IPS-15b (cell line): ENCODE results near the gene ZC3H7A.
"Not testable (repeated sequence)": the region's sequence is repeated elsewhere in the genome, so short reads cannot be mapped to it uniquely, and the experiment has no call there.

Source experiments
- H3K27me3 ChIP-seq: one replicate; pipeline ENCODE4 v1.6.1; 2013; ENCODE audit warnings: low read length; ENCODE audit not compliant: control insufficient read depth, insufficient read depth
- H3K36me3 ChIP-seq: one replicate; pipeline ENCODE4 v1.6.1; 2013; ENCODE audit warnings: low read length; ENCODE audit not compliant: control insufficient read depth, insufficient read depth
- H3K4me1 ChIP-seq: one replicate; pipeline ENCODE4 v1.6.1; 2013; ENCODE audit warnings: mild to moderate bottlenecking, low read length; ENCODE audit not compliant: control insufficient read depth, insufficient read depth
- H3K4me3 ChIP-seq: one replicate; pipeline ENCODE4 v1.5.1; 2013; ENCODE audit warnings: low read depth, low read length
- H3K9ac ChIP-seq: one replicate; pipeline ENCODE4 v1.6.1; 2013; ENCODE audit warnings: low read depth, mild to moderate bottlenecking, low read length
- H3K9me3 ChIP-seq: one replicate; pipeline ENCODE4 v1.6.1; 2013; ENCODE audit warnings: mild to moderate bottlenecking, low read length; ENCODE audit not compliant: control insufficient read depth, insufficient read depth

Gene ZC3H7A

DNA sequence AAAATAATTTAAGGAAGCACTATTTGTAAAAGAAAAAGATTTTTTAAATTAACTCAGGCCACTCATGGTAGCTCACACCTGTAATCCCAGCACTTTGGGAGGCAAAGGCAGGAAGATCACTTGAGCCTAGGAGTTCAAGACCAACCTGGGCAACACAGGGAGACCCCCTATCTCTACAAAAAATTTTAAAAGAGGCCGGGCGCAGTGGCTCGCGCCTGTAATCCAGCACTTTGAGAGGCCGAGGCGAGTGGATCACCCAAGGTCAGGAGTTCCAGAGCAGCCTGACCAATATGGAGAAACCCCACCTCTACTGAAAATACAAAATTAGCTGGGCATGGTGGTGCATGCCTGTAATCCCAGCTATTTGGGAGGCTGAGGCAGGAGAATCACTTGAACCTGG lies 12.7 kb downstream of the ZC3H7A start:
- not testable (repeated sequence) for H3K36me3 ChIP-seq

GRCh38 chr16:11784038-11784369 lies 13.1 kb downstream of the ZC3H7A start:
- Histone ChIP-seq H3K36me3 (no peaks in the 10 kb centered on the region), H3K9me3 (no peaks in the 10 kb centered on the region), H3K4me3 (no peak overlapping the region), H3K27me3 (no peaks in the 10 kb centered on the region), H3K9ac (no peak overlapping the region), H3K4me1 (peaks cover 2% of the 10 kb centered on the region)

More for the DNA sequence above, 12.7 kb downstream of the ZC3H7A start:
- H3K4me3 ChIP-seq, H3K27me3 ChIP-seq, H3K9me3 ChIP-seq, H3K4me1 ChIP-seq, H3K9ac ChIP-seq: not testable (repeated sequence)

DNA sequence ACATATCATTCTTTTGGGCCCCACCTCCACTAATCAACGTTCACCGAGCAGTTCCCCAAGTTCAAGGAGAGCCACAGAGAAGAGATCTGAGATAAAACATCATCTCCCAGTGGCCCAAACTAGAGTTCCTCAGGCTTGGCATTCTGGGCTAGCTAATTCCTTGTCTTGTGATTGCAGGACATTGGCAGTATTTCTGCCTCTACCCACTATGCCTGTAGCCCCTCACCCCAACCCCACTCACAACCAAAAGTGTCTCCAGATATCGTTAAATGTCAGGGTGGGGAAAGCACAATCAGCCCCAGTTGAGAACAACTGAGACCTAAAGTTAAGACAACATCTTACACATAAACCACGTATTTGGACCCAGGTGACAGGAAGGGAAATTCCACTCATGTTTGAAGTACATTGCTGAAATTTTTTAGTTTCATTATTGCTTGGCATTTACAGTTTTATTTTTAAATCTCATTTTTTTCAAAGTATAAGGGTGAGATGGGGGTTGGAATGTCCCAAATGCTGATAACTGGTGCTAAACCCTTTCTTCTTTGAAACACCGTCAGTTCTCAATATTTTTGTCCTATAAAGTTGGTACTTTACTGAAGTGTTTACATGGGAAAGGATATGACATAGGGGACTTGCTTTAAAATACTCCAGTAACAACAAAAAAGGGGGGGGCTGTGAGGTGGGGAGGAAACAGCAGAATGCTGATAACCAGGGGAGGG lies 13.6 kb downstream of the ZC3H7A start:
- H3K36me3 ChIP-seq: no peaks in the 10 kb centered on the region

DNA sequence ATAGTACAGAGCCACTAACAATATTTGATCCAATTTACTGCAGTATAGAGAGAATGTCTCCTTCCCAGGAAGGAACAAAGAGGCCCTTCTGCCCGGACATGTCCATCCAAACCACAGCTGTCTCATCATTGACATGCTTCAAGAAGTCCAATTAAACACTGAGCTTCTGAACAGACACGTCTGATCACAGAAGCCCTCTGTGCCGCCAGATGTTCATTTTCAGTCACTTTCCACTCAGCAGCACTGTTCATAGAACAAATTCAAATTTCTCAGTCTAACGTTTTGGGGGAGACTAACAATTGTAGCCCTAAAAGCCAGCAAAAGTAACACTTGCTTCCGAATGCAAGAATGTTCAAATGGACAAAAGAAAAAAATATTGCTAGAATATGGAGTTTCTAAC lies 15.3 kb downstream of the ZC3H7A start:
- Histone ChIP-seq H3K4me3 (no peak overlapping the region), H3K36me3 (peaks cover 3% of the 10 kb centered on the region), H3K27me3 (no peaks in the 10 kb centered on the region), H3K9ac (no peak overlapping the region), H3K9me3 (no peaks in the 10 kb centered on the region), H3K4me1 (no peaks in the 10 kb centered on the region)

More for the DNA sequence above, 13.6 kb downstream of the ZC3H7A start:
- no peaks in the 10 kb centered on the region for H3K27me3 ChIP-seq
- no peak overlapping the region for H3K4me3 ChIP-seq
- H3K9ac ChIP-seq: no peak overlapping the region
- H3K9me3 ChIP-seq: no peaks in the 10 kb centered on the region
- peaks cover 2% of the 10 kb centered on the region for H3K4me1 ChIP-seq

DNA sequence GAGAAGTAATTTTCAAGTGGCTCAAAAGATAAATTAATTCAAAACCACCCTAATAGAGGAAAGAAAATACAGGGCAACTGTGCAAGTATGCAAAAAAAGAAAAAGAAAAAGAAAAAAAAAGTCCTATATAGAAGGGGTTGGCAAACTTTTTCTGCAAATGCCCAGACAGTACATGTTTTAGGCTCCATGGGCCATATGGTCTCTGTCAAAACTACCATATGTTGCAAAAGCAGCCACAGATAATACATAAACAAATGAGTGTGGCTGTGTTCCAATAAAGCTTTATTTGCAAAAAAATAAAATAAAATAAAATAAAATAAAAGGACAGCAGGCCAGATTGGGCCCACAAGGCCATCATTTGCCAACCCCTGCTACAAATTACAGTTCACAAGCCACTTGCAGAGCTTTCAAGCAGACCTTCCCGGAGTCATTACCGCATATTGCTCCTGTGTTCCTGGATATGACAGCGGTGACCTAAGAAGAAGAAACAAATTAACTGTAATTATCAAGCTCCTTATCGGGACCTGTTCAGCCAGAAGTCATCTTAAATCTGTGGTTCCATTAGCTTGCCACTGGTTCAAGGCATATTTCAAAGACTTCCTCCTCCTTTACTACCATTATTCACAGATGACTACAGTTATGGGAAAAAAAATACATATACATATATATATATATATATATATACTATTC lies 15.9 kb downstream of the ZC3H7A start:
- Histone ChIP-seq H3K9ac (no peak overlapping the region), H3K4me3 (no peak overlapping the region), H3K9me3 (no peaks in the 10 kb centered on the region), H3K36me3 (peaks cover 3% of the 10 kb centered on the region), H3K27me3 (no peaks in the 10 kb centered on the region), H3K4me1 (no peaks in the 10 kb centered on the region)

DNA sequence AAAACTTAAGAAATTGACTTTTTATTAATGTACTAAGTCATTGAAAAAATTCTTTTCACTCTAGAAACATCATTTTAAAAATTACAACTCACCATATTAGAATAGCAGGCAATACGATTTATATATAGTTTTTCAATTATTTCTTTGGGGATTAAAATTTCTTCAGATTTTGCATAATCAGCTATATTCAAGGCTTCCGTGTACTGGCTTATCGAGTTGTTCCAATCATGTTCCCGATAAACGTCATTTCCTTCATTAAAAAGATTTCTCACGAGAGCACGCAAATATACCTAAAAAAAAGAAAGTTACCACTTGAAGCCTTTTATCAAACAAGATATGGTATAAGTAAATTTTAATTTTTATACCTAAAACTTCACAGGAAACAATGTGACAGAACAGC lies 18.0 kb downstream of the ZC3H7A start:
- Histone ChIP-seq H3K4me1 (no peaks in the 10 kb centered on the region), H3K27me3 (no peaks in the 10 kb centered on the region), H3K4me3 (no peak overlapping the region), H3K9me3 (no peaks in the 10 kb centered on the region), H3K36me3 (peaks cover 8% of the 10 kb centered on the region), H3K9ac (no peak overlapping the region)

DNA sequence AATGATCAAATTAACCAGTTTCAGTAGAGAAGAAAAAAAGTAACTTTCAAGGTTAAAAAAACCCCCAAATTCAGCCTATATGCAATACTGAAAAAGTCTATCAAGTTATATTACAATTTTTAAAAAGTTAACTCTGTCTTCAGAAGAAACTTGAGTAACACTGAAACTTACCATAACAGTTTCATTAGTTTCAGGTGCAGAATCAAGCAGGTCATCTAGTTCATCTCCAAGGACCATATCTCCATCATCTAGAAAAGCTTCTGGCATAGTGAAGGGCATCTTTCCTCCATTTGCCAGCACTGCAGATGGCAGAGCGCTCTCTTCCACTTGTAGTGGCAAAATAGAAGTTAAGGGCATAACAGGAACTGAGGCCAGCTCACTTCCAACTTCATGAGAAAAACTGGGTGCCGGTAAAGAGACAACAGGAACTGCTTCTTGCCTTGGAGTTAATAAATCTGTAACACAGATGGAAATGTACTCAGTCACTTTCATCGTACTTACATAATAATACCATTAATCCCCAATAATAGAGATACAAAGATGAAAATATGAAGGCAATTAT lies 22.9 kb downstream of the ZC3H7A start:
- H3K4me3 ChIP-seq: no peak overlapping the region
- H3K9me3 ChIP-seq: no peaks in the 10 kb centered on the region
- H3K36me3 ChIP-seq: peaks cover 19% of the 10 kb centered on the region
- H3K4me1 ChIP-seq: no peaks in the 10 kb centered on the region
- no peaks in the 10 kb centered on the region for H3K27me3 ChIP-seq
- no peak overlapping the region for H3K9ac ChIP-seq

DNA sequence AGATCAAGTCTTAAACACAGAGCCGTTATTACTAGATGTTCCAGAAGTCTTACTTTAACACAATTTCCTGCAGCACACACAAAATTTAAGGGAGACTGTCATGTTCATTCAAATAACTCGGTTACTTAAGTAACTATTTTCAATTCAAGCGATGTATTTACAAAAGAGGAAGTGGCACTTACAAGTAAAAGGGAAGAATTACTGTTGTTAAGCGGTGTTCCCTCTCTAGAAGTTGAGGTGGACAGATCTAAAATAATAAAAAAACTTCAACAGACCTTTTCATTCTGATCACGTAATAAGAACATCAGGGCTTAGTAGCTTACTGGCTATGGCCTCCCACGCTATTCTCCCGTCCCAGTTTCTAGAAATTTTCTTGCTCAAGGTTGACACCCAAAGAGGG lies 28.2 kb downstream of the ZC3H7A start:
- Histone ChIP-seq H3K4me1 (no peaks in the 10 kb centered on the region), H3K9me3 (no peaks in the 10 kb centered on the region), H3K36me3 (peaks cover 17% of the 10 kb centered on the region), H3K27me3 (no peaks in the 10 kb centered on the region), H3K9ac (no peak overlapping the region), H3K4me3 (no peak overlapping the region)

DNA sequence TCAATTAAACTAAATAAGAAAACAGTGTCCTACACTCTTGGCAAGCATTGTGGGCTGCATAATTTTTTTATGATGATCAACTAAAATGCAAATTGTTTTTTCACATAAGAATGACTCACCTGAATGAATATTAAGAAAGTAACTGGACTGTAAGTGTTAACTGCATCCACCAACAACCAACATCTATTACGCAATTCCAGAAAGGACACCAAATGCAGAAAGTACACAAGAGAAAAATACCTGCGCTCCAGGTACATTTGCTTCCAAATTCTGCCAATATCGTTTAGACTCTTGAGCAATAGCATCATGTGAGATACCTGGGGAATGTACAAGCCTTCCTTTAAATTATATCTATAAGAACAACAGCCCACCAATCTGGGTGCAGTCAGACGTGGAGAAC lies 34.6 kb downstream of the ZC3H7A start:
- Histone ChIP-seq H3K9ac (no peak overlapping the region), H3K4me1 (no peaks in the 10 kb centered on the region), H3K9me3 (no peaks in the 10 kb centered on the region), H3K27me3 (no peaks in the 10 kb centered on the region), H3K4me3 (no peak overlapping the region), H3K36me3 (peaks cover 13% of the 10 kb centered on the region)

DNA sequence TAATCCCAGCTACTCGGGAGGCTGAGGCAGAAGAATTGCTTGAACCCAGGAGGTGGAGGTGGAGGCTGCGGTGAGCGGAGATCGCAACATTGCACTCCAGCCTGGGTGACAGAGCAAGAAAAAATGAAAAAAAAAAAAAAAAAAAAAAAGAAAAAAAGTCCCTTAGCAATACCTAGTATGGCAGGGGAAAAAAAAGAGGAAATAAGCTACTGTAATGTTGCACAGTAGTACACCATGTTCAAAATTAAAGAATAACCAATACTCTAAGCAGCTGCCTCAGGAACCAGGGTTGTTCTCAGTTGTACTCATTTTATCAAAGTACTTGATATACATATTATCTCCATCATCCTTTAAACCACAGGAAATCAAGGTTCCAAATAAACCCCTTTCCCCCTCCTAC lies 37.1 kb downstream of the ZC3H7A start:
- Histone ChIP-seq H3K27me3 (no peaks in the 10 kb centered on the region), H3K4me3 (no peak overlapping the region), H3K9me3 (no peaks in the 10 kb centered on the region), H3K4me1 (no peaks in the 10 kb centered on the region), H3K9ac (no peak overlapping the region), H3K36me3 (peaks cover 18% of the 10 kb centered on the region)

DNA sequence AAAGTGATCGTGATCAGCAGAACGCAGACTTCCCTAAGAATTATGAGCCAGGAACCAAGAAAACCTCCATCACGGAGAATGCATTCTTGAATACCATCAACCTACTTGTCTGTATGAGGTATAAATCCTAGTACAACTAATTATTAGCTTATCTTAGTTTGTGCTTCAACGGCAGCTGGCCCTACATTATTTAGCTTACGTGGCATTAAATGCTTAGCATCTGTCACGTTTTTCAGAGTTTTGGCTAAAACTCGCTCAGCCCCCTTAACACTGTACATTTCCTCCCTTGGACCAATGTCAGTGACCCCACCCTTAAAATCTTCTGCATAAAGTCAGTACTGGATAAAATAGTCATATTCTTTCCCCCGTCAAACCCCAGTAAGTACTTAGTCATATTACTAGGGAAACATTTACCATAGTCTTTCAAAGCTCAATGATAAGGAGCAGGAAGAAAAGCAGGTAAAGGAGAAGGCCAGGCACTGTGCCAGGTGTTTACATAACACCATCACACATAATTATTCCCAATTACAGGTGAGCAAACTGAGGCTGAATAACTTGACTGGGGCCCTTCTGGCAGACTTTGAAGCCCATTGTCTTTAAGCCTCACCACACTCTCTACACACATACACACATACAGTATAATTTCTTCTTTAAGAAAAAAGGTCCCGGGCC lies 37.8 kb downstream of the ZC3H7A start:
- Histone ChIP-seq H3K36me3 (peaks cover 18% of the 10 kb centered on the region), H3K9ac (no peak overlapping the region), H3K4me1 (no peaks in the 10 kb centered on the region), H3K9me3 (no peaks in the 10 kb centered on the region), H3K27me3 (no peaks in the 10 kb centered on the region), H3K4me3 (no peak overlapping the region)
